Measurements from ENCODE around the gene PRKACB.

PRKACB gene

DNA sequence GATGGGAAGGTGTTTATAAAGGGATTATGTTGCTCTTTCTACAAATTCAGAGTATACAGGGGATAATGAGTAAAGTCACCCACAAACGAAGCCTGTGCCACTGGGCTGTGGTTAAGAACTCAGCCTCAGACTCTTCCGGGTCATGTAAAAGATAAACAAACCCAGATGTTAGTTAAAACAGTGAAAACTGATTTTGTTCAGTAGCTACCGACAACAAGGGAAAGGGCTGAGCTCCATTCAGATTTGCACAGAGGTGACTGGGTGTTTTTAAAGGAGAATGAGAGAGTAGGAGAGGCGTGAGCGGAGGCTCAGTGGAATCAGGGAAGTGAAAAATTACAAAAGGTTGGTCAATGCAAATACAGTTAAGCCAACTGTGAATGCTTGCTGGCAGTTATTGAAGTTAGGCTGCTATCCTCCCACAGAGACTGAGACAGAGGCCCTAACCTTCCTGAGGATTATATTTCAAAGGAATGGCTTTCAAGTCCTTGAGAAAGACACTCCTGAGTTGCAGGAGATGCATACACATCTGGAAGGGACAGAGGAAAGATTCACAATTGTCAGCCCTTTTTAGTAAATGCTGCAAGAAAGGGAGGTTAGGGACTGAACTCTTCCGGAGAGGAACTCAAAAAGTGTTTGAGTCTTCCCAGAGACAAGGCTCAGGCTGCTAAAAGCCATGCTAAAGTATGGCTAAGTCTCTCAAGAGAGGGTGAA, 127.5 kb downstream of the PRKACB start:
- TF ChIP-seq, protein P1, sequence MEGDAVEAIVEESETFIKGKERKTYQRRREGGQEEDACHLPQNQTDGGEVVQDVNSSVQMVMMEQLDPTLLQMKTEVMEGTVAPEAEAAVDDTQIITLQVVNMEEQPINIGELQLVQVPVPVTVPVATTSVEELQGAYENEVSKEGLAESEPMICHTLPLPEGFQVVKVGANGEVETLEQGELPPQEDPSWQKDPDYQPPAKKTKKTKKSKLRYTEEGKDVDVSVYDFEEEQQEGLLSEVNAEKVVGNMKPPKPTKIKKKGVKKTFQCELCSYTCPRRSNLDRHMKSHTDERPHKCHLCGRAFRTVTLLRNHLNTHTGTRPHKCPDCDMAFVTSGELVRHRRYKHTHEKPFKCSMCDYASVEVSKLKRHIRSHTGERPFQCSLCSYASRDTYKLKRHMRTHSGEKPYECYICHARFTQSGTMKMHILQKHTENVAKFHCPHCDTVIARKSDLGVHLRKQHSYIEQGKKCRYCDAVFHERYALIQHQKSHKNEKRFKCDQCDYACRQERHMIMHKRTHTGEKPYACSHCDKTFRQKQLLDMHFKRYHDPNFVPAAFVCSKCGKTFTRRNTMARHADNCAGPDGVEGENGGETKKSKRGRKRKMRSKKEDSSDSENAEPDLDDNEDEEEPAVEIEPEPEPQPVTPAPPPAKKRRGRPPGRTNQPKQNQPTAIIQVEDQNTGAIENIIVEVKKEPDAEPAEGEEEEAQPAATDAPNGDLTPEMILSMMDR (IDR thresholded peaks at IDR 0.05) = no peak
- H2AFZ ChIP-seq = peak overlapping the region; percentile 38
- H3K27ac ChIP-seq = no peak overlapping the region
- H3K9ac ChIP-seq = no peak overlapping the region
- H3K9me3 ChIP-seq (ENCODE audit: control insufficient read depth, low read length) = no peaks in the 10 kb centered on the region
- H3K4me3 ChIP-seq (ENCODE audit: low read depth, low read length) = no peak overlapping the region
- H3K4me2 ChIP-seq (ENCODE audit: low read length) = no peak overlapping the region
- H3K4me1 ChIP-seq = no peaks in the 10 kb centered on the region
- no peaks in the 10 kb centered on the region for H3K27me3 ChIP-seq (ENCODE audit: control insufficient read depth, insufficient read depth, low read length)
- no peaks in the 10 kb centered on the region for H3K36me3 ChIP-seq (ENCODE audit: control insufficient read depth, insufficient read depth, low read length)
- no peaks in the 10 kb centered on the region for H3K79me2 ChIP-seq

DNA sequence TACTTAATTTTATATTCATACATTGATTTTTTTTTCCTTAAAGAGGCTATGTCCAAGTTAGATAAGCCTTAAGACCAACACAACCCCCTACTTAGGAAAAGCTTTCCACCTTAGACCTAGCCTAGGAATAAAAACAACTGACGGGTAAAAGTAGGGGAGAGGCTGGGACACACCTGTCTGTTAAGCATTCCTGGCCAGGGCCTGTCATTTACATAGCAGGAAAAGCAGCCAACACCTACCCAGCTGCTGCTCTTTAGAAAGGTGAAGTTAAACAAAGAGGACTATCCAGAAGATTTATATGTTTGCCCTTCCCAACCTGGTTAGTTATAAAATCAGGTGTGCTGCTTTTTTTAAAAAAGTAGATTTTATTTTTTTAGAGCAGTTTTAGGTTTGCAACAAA, 128.3 kb downstream of the PRKACB start:
- Histone ChIP-seq H3K27me3 (ENCODE audit: control insufficient read depth, insufficient read depth, low read length) (no peaks in the 10 kb centered on the region), H3K9ac (no peak overlapping the region), H3K27ac (no peak overlapping the region), H3K36me3 (ENCODE audit: control insufficient read depth, insufficient read depth, low read length) (no peaks in the 10 kb centered on the region), H3K9me3 (ENCODE audit: control insufficient read depth, low read length) (no peaks in the 10 kb centered on the region), H3K4me2 (ENCODE audit: low read length) (no peak overlapping the region), H2AFZ (no peak overlapping the region), H3K4me3 (ENCODE audit: low read depth, low read length) (no peak overlapping the region), H3K4me1 (no peaks in the 10 kb centered on the region), H3K79me2 (no peaks in the 10 kb centered on the region)
- TF ChIP-seq, protein P1 (IDR thresholded peaks at IDR 0.05) = no peak

DNA sequence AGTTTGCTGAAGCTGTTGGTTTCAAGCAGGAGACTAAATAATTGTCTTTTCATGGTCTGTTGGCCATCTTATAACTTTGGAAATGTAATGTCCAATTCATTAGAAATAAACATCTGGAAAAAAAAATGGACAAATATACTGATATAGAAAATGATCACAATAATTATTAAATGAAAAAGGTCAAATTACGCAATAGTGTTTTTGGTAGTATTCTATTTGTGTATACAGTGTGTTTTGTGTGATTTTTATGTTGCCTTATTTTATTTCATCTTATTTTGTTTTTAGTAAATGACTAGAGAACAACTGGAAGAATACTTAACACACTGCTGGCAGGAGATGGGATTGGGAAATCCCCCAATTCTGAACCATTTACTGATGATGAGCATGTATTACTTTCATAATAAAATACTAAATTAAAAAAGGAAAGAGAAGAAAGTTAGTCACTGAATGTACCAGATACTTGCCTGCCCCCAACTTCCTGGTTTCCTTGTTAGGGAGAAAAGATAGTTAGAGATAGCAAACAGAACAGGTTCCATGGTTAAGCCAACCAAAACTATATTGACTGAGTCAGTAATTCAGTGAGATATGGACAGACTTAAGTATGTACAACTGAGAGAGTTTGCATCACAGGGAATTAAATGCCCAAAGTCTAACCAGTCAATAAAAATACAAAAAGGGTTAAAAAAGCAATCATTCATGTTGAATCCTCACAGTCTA, 133.4 kb downstream of the PRKACB start:
- Histone ChIP-seq H3K27ac (no peak overlapping the region), H3K9me3 (ENCODE audit: control insufficient read depth, low read length) (no peaks in the 10 kb centered on the region), H3K36me3 (ENCODE audit: control insufficient read depth, insufficient read depth, low read length) (no peaks in the 10 kb centered on the region), H3K4me2 (ENCODE audit: low read length) (no peak overlapping the region), H3K4me3 (ENCODE audit: low read depth, low read length) (no peak overlapping the region), H3K4me1 (no peaks in the 10 kb centered on the region), H3K27me3 (ENCODE audit: control insufficient read depth, insufficient read depth, low read length) (no peaks in the 10 kb centered on the region), H3K79me2 (no peaks in the 10 kb centered on the region), H3K9ac (no peak overlapping the region), H2AFZ (no peak overlapping the region)
- TF ChIP-seq, protein P1 (IDR thresholded peaks at IDR 0.05) = no peak

DNA sequence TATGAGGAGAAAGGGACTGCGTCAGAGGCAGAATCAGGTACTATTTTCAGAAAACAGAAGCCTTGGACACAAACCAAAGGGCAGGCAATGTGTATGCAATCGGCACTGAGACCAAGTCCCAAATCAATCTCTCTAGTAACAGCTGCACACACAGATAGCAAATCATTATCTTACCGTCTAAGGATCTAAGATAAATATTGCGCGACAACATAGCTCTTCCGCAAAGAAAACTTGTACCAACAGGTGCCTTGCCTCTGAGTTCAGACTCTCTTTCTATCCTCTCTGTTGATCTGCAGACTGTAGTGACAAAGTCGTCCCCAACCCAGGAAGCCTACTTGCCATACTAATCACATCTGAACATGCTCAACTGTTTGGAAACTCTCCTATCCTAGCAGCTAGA, 134.8 kb downstream of the PRKACB start:
- H3K4me1 ChIP-seq = no peaks in the 10 kb centered on the region
- H3K4me3 ChIP-seq (ENCODE audit: low read depth, low read length) = no peak overlapping the region
- H3K9me3 ChIP-seq (ENCODE audit: control insufficient read depth, low read length) = no peaks in the 10 kb centered on the region
- no peak overlapping the region for H3K27ac ChIP-seq
- no peaks in the 10 kb centered on the region for H3K27me3 ChIP-seq (ENCODE audit: control insufficient read depth, insufficient read depth, low read length)
- H2AFZ ChIP-seq = no peak overlapping the region
- no peaks in the 10 kb centered on the region for H3K79me2 ChIP-seq
- no peak overlapping the region for H3K9ac ChIP-seq
- H3K36me3 ChIP-seq (ENCODE audit: control insufficient read depth, insufficient read depth, low read length) = no peaks in the 10 kb centered on the region
- no peak overlapping the region for H3K4me2 ChIP-seq (ENCODE audit: low read length)
- TF ChIP-seq, protein P1 (IDR thresholded peaks at IDR 0.05) = no peak

Data from parathyroid adenoma (tissue), 2 donors.